Measurements from ENCODE around the gene CBLC.

Gene CBLC

DNA sequence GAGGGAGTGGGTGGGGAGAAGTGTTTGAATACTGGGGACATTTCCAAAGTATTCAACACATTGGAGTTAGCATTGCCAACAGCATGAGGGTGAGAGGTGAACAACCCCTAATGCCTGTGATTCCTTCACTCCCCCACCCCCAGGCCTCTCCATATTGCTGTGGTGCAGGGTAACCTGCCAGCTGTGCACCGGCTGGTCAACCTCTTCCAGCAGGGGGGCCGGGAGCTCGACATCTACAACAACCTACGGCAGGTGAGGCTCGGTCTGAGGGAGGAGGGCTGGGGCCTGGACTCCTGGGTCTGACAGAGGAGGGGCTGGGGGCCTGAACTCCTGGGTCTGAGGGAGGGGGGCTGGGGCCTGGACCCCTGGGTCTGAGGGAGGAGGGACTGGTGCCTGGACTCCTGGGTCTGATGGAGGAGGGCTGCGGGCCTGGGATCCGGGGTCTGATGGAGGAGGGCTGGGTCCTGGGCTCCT is 21.6 kb upstream of the CBLC start:
- Histone ChIP-seq H3K27me3 (ENCODE audit: control insufficient read depth, insufficient read depth, low read length) (peaks cover 60% of the 10 kb centered on the region), H3K27ac (ENCODE audit: low read depth, low read length) (no peak overlapping the region), H3K4me1 (ENCODE audit: control insufficient read depth, insufficient read depth, low read length) (peaks cover 29% of the 10 kb centered on the region), H3K9me3 (ENCODE audit: control insufficient read depth, insufficient read depth, low read length) (no peaks in the 10 kb centered on the region), H3K4me3 (ENCODE audit: low read depth, low read length) (no peak overlapping the region), H3K9ac (ENCODE audit: low read depth, low read length) (no peak overlapping the region), H3K36me3 (ENCODE audit: control insufficient read depth, insufficient read depth, low read length) (no peaks in the 10 kb centered on the region)

DNA sequence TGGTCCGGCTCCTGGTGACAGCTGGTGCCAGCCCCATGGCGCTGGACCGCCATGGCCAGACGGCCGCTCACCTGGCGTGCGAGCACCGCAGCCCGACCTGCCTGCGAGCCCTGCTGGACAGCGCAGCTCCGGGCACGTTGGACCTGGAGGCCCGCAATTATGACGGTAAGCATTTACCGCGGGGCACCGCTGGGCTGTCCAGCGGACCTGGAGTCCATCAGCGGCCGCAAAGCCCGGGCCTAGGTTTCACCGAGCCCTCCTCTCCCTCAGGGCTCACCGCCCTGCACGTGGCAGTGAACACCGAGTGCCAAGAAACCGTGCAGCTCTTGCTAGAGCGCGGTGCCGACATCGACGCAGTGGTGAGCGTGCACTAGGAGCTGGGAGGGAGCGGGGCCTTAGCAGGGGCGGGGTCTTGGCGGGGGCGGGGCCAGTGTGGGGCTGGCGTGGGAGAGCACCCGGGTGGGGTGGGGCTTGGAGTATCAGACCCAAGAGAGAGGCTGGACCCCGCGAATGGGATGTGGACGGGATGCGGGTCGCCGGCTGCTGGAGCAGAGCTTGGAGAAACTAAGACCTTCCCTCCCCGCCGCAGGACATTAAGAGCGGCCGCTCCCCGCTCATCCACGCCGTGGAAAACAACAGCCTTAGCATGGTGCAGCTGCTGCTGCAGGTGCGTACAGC is 20.5 kb upstream of the CBLC start:
- no peaks in the 10 kb centered on the region for H3K9me3 ChIP-seq (ENCODE audit: control insufficient read depth, insufficient read depth, low read length)
- H3K36me3 ChIP-seq (ENCODE audit: control insufficient read depth, insufficient read depth, low read length), result no peaks in the 10 kb centered on the region
- H3K27me3 ChIP-seq (ENCODE audit: control insufficient read depth, insufficient read depth, low read length), result peaks cover 56% of the 10 kb centered on the region
- no peak overlapping the region for H3K27ac ChIP-seq (ENCODE audit: low read depth, low read length)
- H3K9ac ChIP-seq (ENCODE audit: low read depth, low read length), result no peak overlapping the region
- H3K4me1 ChIP-seq (ENCODE audit: control insufficient read depth, insufficient read depth, low read length), result peaks cover 29% of the 10 kb centered on the region
- peak overlapping the region; percentile 65 for H3K4me3 ChIP-seq (ENCODE audit: low read depth, low read length)

- no peak overlapping the region for H3K27ac ChIP-seq (ENCODE audit: low read depth, low read length)
- no peak overlapping the region for H3K9ac ChIP-seq (ENCODE audit: low read depth, low read length)
- peak overlapping the region; percentile 65 for H3K4me3 ChIP-seq (ENCODE audit: low read depth, low read length)
- peaks cover 52% of the 10 kb centered on the region for H3K27me3 ChIP-seq (ENCODE audit: control insufficient read depth, insufficient read depth, low read length)
- H3K4me1 ChIP-seq (ENCODE audit: control insufficient read depth, insufficient read depth, low read length), result peaks cover 27% of the 10 kb centered on the region
- no peaks in the 10 kb centered on the region for H3K36me3 ChIP-seq (ENCODE audit: control insufficient read depth, insufficient read depth, low read length)
- no peaks in the 10 kb centered on the region for H3K9me3 ChIP-seq (ENCODE audit: control insufficient read depth, insufficient read depth, low read length)
Observed at GRCh38 chr19:44757735-44758505, 19.8 kb upstream of the CBLC start.

DNA sequence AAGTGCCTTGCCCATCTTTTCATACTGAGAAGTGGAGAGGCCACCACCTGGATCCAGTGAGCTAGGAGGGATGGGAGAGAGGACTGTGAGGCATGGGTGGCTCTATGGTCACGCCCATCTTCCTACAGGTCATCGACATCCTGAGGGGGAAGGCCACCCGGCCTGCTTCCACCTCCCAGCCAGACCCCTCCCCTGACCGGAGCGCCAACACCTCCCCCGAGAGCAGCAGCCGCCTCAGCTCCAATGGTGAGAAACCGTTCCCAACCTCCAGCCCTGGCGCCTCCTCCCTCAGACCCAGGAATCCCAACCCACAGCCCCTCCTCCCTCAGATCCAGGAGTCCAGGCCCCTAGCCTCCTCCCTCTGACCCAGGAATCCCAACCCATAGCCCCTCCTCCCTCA is 19.1 kb upstream of the CBLC start:
- H3K9me3 ChIP-seq (ENCODE audit: control insufficient read depth, insufficient read depth, low read length), result no peaks in the 10 kb centered on the region
- H3K9ac ChIP-seq (ENCODE audit: low read depth, low read length), result no peak overlapping the region
- peaks cover 49% of the 10 kb centered on the region for H3K27me3 ChIP-seq (ENCODE audit: control insufficient read depth, insufficient read depth, low read length)
- no peaks in the 10 kb centered on the region for H3K36me3 ChIP-seq (ENCODE audit: control insufficient read depth, insufficient read depth, low read length)
- peaks cover 24% of the 10 kb centered on the region for H3K4me1 ChIP-seq (ENCODE audit: control insufficient read depth, insufficient read depth, low read length)
- no peak overlapping the region for H3K27ac ChIP-seq (ENCODE audit: low read depth, low read length)
- peak overlapping the region; percentile 65 for H3K4me3 ChIP-seq (ENCODE audit: low read depth, low read length)

- H3K4me1 ChIP-seq (ENCODE audit: control insufficient read depth, insufficient read depth, low read length), result peaks cover 19% of the 10 kb centered on the region
Observed at GRCh38 chr19:44759083-44759804, 18.4 kb upstream of the CBLC start.

GRCh38 chr19:44762038-44762437 is 15.7 kb upstream of the CBLC start:
- no peak overlapping the region for H3K27ac ChIP-seq (ENCODE audit: low read depth, low read length)
- no peaks in the 10 kb centered on the region for H3K9me3 ChIP-seq (ENCODE audit: control insufficient read depth, insufficient read depth, low read length)
- H3K9ac ChIP-seq (ENCODE audit: low read depth, low read length), result no peak overlapping the region
- no peaks in the 10 kb centered on the region for H3K36me3 ChIP-seq (ENCODE audit: control insufficient read depth, insufficient read depth, low read length)
- H3K27me3 ChIP-seq (ENCODE audit: control insufficient read depth, insufficient read depth, low read length), result peaks cover 15% of the 10 kb centered on the region
- peaks cover 6% of the 10 kb centered on the region for H3K4me1 ChIP-seq (ENCODE audit: control insufficient read depth, insufficient read depth, low read length)
- H3K4me3 ChIP-seq (ENCODE audit: low read depth, low read length), result no peak overlapping the region

More at GRCh38 chr19:44759083-44759804, 18.4 kb upstream of the CBLC start:
- H3K9me3 ChIP-seq (ENCODE audit: control insufficient read depth, insufficient read depth, low read length), result no peaks in the 10 kb centered on the region
- peaks cover 43% of the 10 kb centered on the region for H3K27me3 ChIP-seq (ENCODE audit: control insufficient read depth, insufficient read depth, low read length)
- H3K36me3 ChIP-seq (ENCODE audit: control insufficient read depth, insufficient read depth, low read length), result no peaks in the 10 kb centered on the region
- no peak overlapping the region for H3K9ac ChIP-seq (ENCODE audit: low read depth, low read length)
- H3K27ac ChIP-seq (ENCODE audit: low read depth, low read length), result no peak overlapping the region
- H3K4me3 ChIP-seq (ENCODE audit: low read depth, low read length), result no peak overlapping the region

DNA sequence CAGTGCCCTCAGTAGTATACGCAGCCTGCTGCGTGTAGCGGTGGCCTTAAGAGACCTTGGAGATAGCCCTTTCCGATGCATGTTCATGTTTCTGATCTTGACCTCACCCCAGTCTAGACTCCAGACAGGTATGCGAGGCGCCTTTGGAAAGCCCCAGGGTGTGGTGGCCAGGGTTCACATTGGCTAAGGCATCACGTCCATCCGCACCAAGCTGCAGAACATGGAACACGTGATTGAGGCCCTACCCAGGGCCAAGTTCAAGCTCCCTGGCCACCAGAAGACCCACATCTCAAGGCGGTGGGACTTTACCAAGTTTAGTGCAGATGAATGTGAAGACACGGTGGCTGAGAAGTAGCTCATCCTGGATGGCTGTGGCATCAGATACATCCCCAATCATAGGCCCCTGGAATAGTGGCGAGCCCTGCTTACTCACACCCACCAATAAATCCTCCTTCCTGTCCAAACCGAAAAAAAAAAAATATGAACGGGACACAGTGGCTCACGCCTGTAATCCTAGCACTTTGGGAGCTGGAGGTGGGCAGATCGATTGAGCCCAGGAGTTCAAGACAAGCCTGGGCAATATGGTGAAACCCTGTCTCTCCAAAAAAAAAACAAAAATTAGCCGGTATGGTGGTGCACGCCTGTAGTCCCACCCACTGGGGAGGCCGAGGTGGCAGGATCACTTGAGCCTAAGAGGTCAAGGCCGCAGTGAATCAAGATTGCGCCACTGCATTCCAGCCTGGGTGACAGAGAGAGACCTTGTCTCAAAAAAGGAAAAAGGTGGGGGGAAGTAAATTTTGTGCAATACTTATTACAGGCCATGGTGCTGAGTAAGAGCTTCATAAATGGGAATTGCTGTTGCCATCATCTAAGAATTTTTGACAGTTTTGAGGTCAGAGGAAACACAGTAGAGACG is 12.4 kb upstream of the CBLC start:
- no peak overlapping the region for H3K9ac ChIP-seq (ENCODE audit: low read depth, low read length)
- 0 out of 2 replicates have a peak, but pooled peaks cover 3% of the 10 kb centered on the region for H3K27me3 ChIP-seq (ENCODE audit: control insufficient read depth, insufficient read depth, low read length)
- no peaks in the 10 kb centered on the region for H3K4me1 ChIP-seq (ENCODE audit: control insufficient read depth, insufficient read depth, low read length)
- H3K36me3 ChIP-seq (ENCODE audit: control insufficient read depth, insufficient read depth, low read length), result no peaks in the 10 kb centered on the region
- no peak overlapping the region for H3K27ac ChIP-seq (ENCODE audit: low read depth, low read length)
- H3K9me3 ChIP-seq (ENCODE audit: control insufficient read depth, insufficient read depth, low read length), result no peaks in the 10 kb centered on the region
- no peak overlapping the region for H3K4me3 ChIP-seq (ENCODE audit: low read depth, low read length)

GRCh38 chr19:44765949-44766335 is 11.7 kb upstream of the CBLC start:
- 0 out of 2 replicates have a peak, but pooled peaks cover 3% of the 10 kb centered on the region for H3K27me3 ChIP-seq (ENCODE audit: control insufficient read depth, insufficient read depth, low read length)
- H3K27ac ChIP-seq (ENCODE audit: low read depth, low read length), result no peak overlapping the region
- H3K4me1 ChIP-seq (ENCODE audit: control insufficient read depth, insufficient read depth, low read length), result no peaks in the 10 kb centered on the region
- no peaks in the 10 kb centered on the region for H3K36me3 ChIP-seq (ENCODE audit: control insufficient read depth, insufficient read depth, low read length)
- H3K9ac ChIP-seq (ENCODE audit: low read depth, low read length), result no peak overlapping the region
- no peak overlapping the region for H3K4me3 ChIP-seq (ENCODE audit: low read depth, low read length)
- H3K9me3 ChIP-seq (ENCODE audit: control insufficient read depth, insufficient read depth, low read length), result no peaks in the 10 kb centered on the region

DNA sequence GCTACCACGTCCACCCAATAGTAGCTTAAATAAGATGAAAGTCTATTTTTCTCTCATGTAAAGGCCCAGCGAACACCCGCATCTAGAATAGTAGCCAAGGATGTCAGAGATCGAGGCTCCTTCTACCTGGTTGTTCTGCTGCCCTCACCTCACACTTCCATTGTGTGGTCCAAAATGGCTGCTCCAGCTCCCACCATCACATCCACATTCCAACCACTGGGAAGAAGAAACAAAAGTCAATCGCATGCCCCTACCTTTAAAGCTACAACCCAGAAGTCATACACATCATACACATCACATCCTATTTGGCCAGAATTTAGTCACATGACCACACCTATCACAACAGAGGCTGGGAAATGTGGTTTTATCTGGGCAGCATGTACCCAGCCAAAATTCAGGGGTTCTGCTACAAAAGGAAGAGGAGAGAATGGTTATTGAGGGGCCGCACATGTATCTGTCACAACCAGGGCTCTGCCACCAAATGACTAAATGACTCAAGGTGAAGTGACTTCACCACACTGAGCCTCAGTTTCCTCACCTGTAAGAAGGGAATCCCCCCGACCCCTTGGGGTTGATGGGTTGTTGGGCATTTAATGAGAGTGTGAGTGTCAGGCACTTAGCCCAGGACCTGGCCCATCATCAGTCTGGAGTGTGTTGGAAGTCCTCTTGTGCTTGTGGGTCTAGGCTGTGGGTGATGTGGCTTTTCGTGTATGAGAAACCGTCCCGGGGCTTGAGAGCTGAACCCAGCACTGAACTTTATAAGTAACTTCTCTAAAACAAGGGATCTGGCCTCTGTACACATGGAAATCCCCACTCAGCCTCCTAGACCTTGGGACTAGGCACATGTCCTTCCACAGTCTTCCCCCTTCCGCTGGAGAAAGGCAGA is 10.2 kb upstream of the CBLC start:
- H3K4me1 ChIP-seq (ENCODE audit: control insufficient read depth, insufficient read depth, low read length), result no peaks in the 10 kb centered on the region
- no peak overlapping the region for H3K27ac ChIP-seq (ENCODE audit: low read depth, low read length)
- H3K9me3 ChIP-seq (ENCODE audit: control insufficient read depth, insufficient read depth, low read length), result no peaks in the 10 kb centered on the region
- no peak overlapping the region for H3K9ac ChIP-seq (ENCODE audit: low read depth, low read length)
- H3K4me3 ChIP-seq (ENCODE audit: low read depth, low read length), result no peak overlapping the region
- 0 out of 2 replicates have a peak, but pooled peaks cover 3% of the 10 kb centered on the region for H3K27me3 ChIP-seq (ENCODE audit: control insufficient read depth, insufficient read depth, low read length)
- no peaks in the 10 kb centered on the region for H3K36me3 ChIP-seq (ENCODE audit: control insufficient read depth, insufficient read depth, low read length)
